Measurements from ENCODE around the gene CDH23. TPM values are rescaled to one million over a fixed set of nuclear protein-coding genes. Genes with fewer than 3 reads are reported as not detected.

The CDH23 gene
- total RNA-seq, 2 donors from 2014 or later = 1.4 to 1.6 TPM

GRCh38 chr10:71677261-71677660 is 280.5 kb downstream of the CDH23 start:
- intact Hi-C loops (cut with DNase I) = no loop called here
- no peaks in the 10 kb centered on the region for H3K4me1 ChIP-seq
- H3K4me3 ChIP-seq = no peak overlapping the region
- no peak for TF ChIP-seq CTCF (IDR thresholded peaks at IDR 0.05)
- no peaks in the 10 kb centered on the region for H3K36me3 ChIP-seq
- H3K27ac ChIP-seq = no peak overlapping the region
- no peaks in the 10 kb centered on the region for H3K9me3 ChIP-seq
- no peak overlapping the region for H3K9ac ChIP-seq (ENCODE audit: low read depth in 2 of 2, low read length in 2 of 2)
- H3K27me3 ChIP-seq = no peaks in the 10 kb centered on the region
- DNase-seq = no peak

GRCh38 chr10:71678057-71678805 is 281.5 kb downstream of the CDH23 start:
- no peak overlapping the region for H3K27ac ChIP-seq
- H3K4me3 ChIP-seq = no peak overlapping the region
- no peak overlapping the region for H3K9ac ChIP-seq (ENCODE audit: low read depth in 2 of 2, low read length in 2 of 2)
- TF ChIP-seq CTCF (IDR thresholded peaks at IDR 0.05) = no peak
- no peak for DNase-seq
- no peaks in the 10 kb centered on the region for H3K4me1 ChIP-seq
- intact Hi-C loops (cut with DNase I) = no loop called here
- H3K9me3 ChIP-seq = no peaks in the 10 kb centered on the region
- no peaks in the 10 kb centered on the region for H3K36me3 ChIP-seq
- H3K27me3 ChIP-seq = no peaks in the 10 kb centered on the region

GRCh38 chr10:71679425-71679824 is 282.7 kb downstream of the CDH23 start:
- Histone ChIP-seq H3K4me1 (no peaks in the 10 kb centered on the region), H3K4me3 (no peak overlapping the region), H3K9me3 (no peaks in the 10 kb centered on the region), H3K9ac (ENCODE audit: low read depth in 2 of 2, low read length in 2 of 2) (no peak overlapping the region), H3K36me3 (no peaks in the 10 kb centered on the region), H3K27ac (no peak overlapping the region), H3K27me3 (no peaks in the 10 kb centered on the region)
- TF ChIP-seq CTCF (IDR thresholded peaks at IDR 0.05) = no peak
- intact Hi-C loops (cut with DNase I) = no loop called here
- DNase-seq = no peak

GRCh38 chr10:71681977-71682376 is 285.3 kb downstream of the CDH23 start:
- no peaks in the 10 kb centered on the region for H3K36me3 ChIP-seq
- H3K9ac ChIP-seq (ENCODE audit: low read depth in 2 of 2, low read length in 2 of 2) = no peak overlapping the region
- no peak overlapping the region for H3K27ac ChIP-seq
- DNase-seq = no peak
- no peaks in the 10 kb centered on the region for H3K9me3 ChIP-seq
- no peak for TF ChIP-seq CTCF (IDR thresholded peaks at IDR 0.05)
- no peaks in the 10 kb centered on the region for H3K27me3 ChIP-seq
- no peaks in the 10 kb centered on the region for H3K4me1 ChIP-seq
- no peak overlapping the region for H3K4me3 ChIP-seq
- intact Hi-C loops (cut with DNase I) = no loop called here

- no peaks in the 10 kb centered on the region for H3K4me1 ChIP-seq
- DNase-seq = no peak
- H3K27me3 ChIP-seq = no peaks in the 10 kb centered on the region
- no peak overlapping the region for H3K9ac ChIP-seq (ENCODE audit: low read depth in 2 of 2, low read length in 2 of 2)
- H3K36me3 ChIP-seq = no peaks in the 10 kb centered on the region
- intact Hi-C loops (cut with DNase I) = no loop called here
- no peaks in the 10 kb centered on the region for H3K9me3 ChIP-seq
- no peak overlapping the region for H3K4me3 ChIP-seq
- H3K27ac ChIP-seq = no peak overlapping the region
- no peak for TF ChIP-seq CTCF (IDR thresholded peaks at IDR 0.05)
Measured at GRCh38 chr10:71683301-71683700, 286.6 kb downstream of the CDH23 start.

Data from colonic mucosa (tissue), 4 donors.